8988T (cell line): ENCODE data around the gene KIAA1755.
A peak's percentile ranks its signal among the peaks of the same experiment; 100 is the strongest.

Source experiments
- DNase-seq: peaks from one replicate; pipeline ENCODE4 v3.0.0; 2011

KIAA1755 gene

GRCh38 chr20:38217791-38218565, 42.6 kb downstream of the KIAA1755 start:
- DNase-seq, result peak; percentile 95

GRCh38 chr20:38216746-38217595, 43.6 kb downstream of the KIAA1755 start:
- no peak for DNase-seq

GRCh38 chr20:38216201-38216600, 44.3 kb downstream of the KIAA1755 start:
- DNase-seq, result no peak

- no peak for DNase-seq
These were observed 45.0 kb downstream of the KIAA1755 start for GRCh38 chr20:38215194-38216182.

- no peak for DNase-seq
These were observed 46.0 kb downstream of the KIAA1755 start for GRCh38 chr20:38214256-38215193.

- DNase-seq, result no peak
These were observed 47.0 kb downstream of the KIAA1755 start for GRCh38 chr20:38213607-38213940.

- DNase-seq, result no peak
These were observed 47.5 kb downstream of the KIAA1755 start for GRCh38 chr20:38212806-38213606.

- DNase-seq, result no peak
These were observed 49.1 kb downstream of the KIAA1755 start for GRCh38 chr20:38211200-38212097.

GRCh38 chr20:38210741-38211140, 49.8 kb downstream of the KIAA1755 start:
- DNase-seq, result no peak

- no peak for DNase-seq
These were observed 50.7 kb downstream of the KIAA1755 start for GRCh38 chr20:38209736-38210405.

GRCh38 chr20:38209054-38209675, 51.4 kb downstream of the KIAA1755 start:
- DNase-seq, result no peak

- no peak for DNase-seq
These were observed 52.0 kb downstream of the KIAA1755 start for GRCh38 chr20:38208523-38208922.

- DNase-seq, result no peak
These were observed 52.4 kb downstream of the KIAA1755 start for GRCh38 chr20:38208088-38208487.

GRCh38 chr20:38207621-38208020, 52.9 kb downstream of the KIAA1755 start:
- no peak for DNase-seq

GRCh38 chr20:38205001-38205400, 55.5 kb downstream of the KIAA1755 start:
- no peak for DNase-seq

GRCh38 chr20:38203981-38204357, 56.6 kb downstream of the KIAA1755 start:
- DNase-seq, result no peak

GRCh38 chr20:38203337-38203980, 57.1 kb downstream of the KIAA1755 start:
- DNase-seq, result no peak

- no peak for DNase-seq
These were observed 57.6 kb downstream of the KIAA1755 start for GRCh38 chr20:38202982-38203293.
